Stimulated activated CD4-positive, alpha-beta T cell treated with anti-CD3 and anti-CD28 coated beads, TNF-alpha, amount 100 ng/mL, for 1 hour (primary cell): ENCODE results near the gene ITFG2.
A peak's percentile ranks its signal among the peaks of the same experiment; 100 is the strongest.

Experiments
- DNase-seq, 3 donors: peaks; one replicate each; pipeline ENCODE4 v3.0.0-alpha.2; 2020; ENCODE audit warnings: low read depth in 3 of 3, low spot score in 1 of 3

The ITFG2 gene

GRCh38 chr12:2795291-2796186 is 16.9 kb upstream of the ITFG2 start:
- peak in 2 of 3 donors; percentile 49 to 64 for DNase-seq

DNA sequence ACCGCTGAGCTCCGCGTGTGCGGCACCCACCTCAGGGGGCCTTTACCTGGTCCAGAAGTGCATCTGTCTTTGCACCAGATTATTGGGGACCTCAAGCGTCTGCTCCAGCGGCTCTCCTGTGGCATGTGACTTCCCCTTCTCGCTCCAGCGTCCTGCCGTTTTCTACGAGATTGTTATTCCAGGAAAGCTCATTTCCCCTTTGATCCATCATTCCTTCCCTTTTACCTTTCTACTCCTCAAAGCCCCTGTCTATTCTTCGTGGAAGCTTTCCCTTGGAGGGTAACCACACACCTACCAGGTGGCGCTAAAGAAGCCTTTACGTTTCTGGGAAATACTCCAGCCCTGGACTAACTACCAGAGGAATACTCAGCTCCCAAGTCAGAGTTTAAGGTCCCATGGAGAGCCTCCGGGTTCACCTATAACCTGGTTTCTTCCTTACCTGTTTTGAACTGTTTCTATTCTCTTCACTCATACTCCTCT is 16.2 kb upstream of the ITFG2 start:
- DNase-seq, result no peak

DNA sequence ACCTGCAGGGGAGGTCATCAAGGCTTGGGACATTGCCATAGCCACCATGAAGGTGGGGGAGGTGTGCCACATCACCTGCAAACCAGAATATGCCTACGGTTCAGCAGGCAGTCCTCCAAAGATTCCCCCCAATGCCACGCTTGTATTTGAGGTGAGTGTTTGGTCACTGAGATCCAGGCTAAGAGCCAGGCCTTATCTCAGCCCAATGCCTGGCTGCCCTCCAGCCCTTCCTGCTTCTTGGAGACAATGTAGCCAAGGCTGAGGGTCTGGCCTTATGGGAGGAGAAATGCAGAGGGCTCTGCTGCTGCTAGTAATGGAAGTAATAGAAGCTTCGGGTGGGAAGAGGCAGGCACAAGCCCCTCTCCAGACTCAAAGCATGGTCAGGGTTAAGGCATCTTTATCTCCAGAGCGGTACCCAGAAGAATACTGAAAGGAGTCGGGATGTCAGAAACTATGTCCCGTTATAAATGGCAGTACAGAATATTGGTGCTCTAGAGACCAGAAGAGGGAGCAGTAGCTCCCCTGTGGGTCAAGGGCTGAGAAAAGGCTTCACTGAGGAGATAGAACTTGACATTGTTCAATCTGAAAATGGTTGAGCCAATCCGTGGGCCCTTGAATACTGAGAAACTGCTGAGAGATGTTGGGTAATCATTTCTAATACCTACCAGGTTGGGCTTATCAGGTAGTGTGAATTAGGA is 14.6 kb upstream of the ITFG2 start:
- no peak for DNase-seq

DNA sequence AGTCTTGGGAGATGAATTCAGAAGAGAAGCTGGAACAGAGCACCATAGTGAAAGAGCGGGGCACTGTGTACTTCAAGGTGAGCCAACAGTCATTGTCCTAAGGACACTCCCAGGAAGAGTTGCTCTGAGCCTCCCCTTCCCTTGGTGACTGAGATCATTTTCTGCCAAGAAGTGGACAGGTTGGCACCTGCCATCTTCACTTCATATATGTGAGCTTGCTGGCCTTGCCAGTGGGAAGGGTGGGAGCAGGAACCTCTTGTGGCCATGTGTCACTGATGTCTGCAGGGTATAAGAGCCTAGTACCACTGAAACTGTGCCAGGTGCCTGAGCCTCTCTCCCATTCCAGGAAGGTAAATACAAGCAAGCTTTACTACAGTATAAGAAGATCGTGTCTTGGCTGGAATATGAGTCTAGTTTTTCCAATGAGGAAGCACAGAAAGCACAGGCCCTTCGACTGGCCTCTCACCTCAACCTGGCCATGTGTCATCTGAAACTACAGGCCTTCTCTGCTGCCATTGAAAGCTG is 12.4 kb upstream of the ITFG2 start:
- no peak for DNase-seq

DNA sequence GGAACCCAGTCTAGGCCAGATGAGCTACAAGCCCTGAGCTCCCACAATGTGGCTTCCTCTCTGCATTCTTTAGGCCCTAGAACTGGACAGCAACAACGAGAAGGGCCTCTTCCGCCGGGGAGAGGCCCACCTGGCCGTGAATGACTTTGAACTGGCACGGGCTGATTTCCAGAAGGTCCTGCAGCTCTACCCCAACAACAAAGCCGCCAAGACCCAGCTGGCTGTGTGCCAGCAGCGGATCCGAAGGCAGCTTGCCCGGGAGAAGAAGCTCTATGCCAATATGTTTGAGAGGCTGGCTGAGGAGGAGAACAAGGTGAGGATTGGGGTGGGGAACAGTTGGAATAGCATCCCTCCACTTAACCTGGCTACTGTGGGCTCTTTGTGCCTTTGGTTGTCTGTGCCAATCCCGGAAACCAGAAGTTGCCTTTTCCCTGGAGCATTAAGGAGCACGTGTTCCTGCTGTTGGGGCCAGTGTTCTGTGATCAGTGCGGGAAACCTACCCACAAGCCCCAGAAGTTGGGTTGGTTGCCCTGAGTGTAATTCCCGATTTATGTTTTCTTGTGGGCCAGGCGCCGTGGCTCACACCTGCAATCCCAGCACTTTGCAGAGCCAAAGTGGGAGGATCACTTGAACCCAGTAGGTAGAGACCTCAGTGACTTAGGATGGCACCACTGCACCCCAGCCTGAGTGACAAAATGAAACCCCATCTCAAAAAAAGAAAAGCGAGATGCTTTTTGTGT is 11.3 kb upstream of the ITFG2 start:
- no peak for DNase-seq

DNA sequence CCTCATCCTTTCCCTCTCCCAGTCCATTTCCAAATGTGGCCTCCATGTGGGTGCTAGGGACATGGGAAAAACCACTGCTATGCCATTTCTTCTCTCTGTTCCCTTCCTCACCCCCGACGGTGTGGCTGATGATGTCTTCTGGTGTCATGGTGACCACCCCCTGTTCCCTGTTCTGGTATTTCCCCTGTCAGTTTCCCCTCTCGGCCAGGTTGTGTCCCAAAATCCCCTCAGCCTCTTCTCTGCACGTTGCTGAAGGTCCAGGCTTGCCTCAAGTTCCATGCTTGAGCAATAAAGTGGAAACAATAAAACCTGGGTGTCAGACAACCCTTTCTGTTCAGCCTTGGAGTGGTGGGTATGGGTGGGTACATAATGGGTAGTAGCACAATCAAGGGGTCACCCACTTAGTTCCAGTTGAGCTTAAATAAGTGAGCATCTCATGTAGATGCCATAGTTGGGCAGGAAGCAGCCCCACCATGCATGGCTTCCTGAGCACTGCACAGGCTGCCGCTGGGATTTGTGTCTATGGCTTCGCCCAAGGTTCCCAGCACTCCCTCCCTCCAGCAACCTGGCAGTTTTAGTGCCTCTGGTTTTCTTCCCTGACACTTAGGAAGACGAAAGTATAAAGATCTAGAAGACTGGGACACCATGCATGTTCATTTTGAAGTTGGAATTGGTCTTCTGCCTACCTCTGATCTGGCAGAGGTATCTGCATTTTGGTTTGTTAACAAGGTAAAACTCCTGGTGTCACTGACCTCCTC is 8.7 kb upstream of the ITFG2 start:
- no peak for DNase-seq

DNA sequence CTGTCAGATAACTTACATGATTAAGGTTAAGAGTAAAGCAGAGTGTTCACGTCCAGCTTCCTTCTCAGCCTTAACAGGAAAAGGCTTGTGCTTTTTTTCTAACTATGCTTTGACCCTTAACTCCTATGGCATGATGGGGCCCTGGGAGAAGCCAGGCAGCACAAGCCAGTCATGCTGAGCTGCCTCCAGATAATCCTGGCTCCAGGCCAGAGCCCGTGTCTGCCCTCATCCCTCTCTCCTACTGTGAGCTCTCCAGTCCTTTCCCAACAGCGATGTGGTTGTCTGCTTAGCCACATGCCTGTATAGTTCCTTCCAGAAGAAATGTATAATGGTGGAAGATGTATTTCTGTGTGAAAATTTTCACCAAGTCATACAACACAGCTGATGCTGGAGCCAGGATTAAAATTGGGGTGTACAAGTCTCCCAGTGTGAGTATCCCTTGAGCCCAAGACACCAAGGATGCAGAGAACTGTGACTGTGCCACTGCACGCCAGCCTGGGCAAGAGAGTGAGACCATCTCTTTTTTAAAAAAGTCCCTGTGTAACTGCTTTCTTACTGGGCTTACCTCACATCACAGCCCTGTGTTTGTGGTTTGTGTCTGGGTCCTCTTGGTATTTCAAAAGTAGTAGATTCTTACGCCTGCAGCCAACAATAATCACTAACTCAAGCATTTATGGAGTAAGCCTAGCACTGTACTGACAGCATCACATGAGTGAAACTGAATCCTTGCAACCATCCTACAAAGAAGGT is 7.9 kb upstream of the ITFG2 start:
- DNase-seq, result no peak

GRCh38 chr12:2805143-2805520 is 7.3 kb upstream of the ITFG2 start:
- DNase-seq, result no peak

DNA sequence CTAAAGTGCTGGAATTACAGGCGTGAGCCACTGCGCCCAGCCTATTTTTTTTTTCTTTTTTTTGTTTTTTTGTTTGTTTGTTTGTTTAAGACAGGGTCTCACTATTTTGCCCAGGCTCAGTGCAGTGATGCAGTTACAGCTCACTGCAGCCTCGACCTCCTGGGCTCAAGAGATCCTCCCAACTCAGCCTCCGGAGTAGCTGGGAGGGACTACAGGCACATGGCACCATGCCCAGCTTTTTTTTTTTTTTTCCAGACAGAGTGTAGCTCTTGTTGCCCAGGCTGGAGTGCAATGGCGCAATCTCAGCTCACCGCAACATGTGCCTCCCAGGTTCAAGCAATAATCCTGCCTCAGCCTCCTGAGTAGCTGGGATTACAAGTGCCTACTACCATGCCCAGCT is 5.8 kb upstream of the ITFG2 start:
- DNase-seq, result no peak

GRCh38 chr12:2811801-2812200 is 667 bp upstream of the ITFG2 start:
- no peak for DNase-seq

DNA sequence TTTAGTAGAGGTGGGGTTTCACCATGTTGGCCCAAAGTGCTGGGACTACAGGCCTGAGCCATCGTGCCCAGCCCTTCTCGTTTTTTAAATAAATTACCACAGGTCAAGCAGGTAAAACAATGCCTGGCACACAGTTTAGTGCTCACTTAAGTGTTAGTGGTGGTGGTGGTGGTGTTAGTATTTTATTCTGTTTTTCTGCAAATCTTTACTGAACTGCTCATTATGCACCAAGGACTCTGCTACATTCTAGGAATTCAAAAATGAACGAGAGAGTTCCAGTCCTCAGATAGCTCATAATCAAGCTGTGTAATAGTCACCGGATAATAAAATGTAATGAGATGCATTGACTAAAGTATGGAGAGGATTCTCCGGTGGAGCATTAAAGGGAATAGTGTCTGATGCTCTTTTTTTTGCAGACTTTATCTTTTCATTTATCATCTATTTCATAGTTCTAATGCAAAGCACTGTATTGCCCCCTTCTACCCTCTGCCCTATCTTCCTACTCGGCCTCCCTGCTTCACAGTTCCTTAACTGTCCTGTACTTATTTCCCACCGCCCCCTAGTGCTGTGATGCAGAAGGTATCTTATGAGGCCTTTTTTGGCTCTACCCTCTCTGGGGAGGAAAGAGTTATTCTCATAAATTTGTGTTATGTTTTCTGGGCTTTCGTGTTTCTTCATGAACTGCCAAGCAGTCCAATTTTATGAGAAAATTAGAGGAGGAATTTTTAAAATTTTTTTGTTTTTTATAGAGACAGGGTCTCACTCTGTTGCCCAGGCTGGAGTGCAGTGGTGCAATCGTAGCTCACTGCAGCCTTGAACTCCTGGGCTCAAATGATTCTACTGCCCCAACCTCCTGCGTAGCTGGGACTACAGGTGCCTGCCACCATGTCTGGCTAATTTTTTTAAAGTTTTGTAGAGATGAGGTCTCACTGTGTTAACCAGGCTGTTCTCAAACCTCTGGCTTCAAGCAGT is 1.0 kb downstream of the ITFG2 start:
- DNase-seq, result no peak

DNA sequence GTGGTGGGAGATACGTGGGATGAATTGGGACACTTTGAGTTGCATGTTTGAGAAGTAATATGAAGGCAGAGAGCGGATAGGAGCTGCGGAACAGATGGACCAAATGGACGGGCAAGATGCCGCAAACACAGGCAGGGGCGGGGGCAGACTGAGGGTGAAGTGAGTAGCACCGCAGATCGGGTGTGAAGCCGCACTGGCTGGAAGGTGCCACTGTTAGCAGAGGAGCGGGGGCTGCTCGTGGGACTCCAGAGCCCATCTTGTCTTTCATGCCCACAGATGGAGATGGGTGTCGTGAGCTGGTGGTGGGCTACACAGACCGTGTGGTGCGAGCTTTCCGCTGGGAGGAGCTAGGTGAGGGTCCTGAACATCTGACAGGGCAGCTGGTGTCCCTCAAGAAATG is 7.3 kb downstream of the ITFG2 start:
- DNase-seq, result no peak

- DNase-seq, result no peak
Observed at GRCh38 chr12:2820432-2820831, 8.0 kb downstream of the ITFG2 start.

- no peak for DNase-seq
Observed at GRCh38 chr12:2823483-2823882, 11.0 kb downstream of the ITFG2 start.

- DNase-seq, result no peak
Observed at GRCh38 chr12:2824541-2824940, 12.1 kb downstream of the ITFG2 start.

DNA sequence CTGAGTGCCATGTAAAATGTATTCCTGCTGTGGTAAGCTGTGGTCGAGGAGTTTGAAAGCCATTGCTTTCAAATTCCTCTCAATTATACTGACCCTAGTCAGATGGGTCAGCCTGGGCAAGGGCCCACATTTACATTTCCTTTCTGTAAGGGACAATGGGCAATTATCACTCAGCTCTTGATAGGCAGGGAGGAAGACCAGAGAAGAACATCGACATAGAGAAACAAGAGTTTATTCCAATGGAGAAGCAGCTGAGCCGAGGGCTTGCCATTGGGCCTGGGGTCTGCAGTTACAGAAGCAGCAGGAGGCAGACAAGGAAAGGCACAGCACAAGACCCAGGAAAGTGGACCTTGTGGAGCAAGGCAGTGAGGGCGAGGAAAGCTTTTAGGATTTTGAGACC is 12.7 kb downstream of the ITFG2 start:
- DNase-seq, result no peak

- DNase-seq, result no peak
Observed at GRCh38 chr12:2826036-2826435, 13.6 kb downstream of the ITFG2 start.

- DNase-seq, result no peak
Observed at GRCh38 chr12:2826721-2827515, 14.4 kb downstream of the ITFG2 start.
